Endothelial cell (in vitro differentiated cells): ENCODE results near the gene DGUOK. TPM values are rescaled to one million over a fixed set of nuclear protein-coding genes. Genes with fewer than 3 reads are reported as not detected.

Source experiments
- DNase-seq: peaks from one replicate; pipeline ENCODE4 v3.0.0; 2021; ENCODE audit warnings: low spot score
- H3K27ac Mint-ChIP-seq: one replicate; pipeline ENCODE4 v1.8.0; 2021; ENCODE audit warnings: mixed read lengths, inconsistent platforms; ENCODE audit not compliant: unreplicated experiment
- H3K27me3 Mint-ChIP-seq: one replicate; pipeline ENCODE4 v1.8.0; 2021; ENCODE audit warnings: mild to moderate bottlenecking, moderate library complexity, mixed read lengths, inconsistent platforms; ENCODE audit not compliant: unreplicated experiment
- H3K36me3 Mint-ChIP-seq: one replicate; pipeline ENCODE4 v1.8.0; 2021; ENCODE audit warnings: mild to moderate bottlenecking, low read depth, mixed read lengths, inconsistent platforms; ENCODE audit not compliant: unreplicated experiment
- H3K4me1 Mint-ChIP-seq: one replicate; pipeline ENCODE4 v1.8.0; 2021; ENCODE audit warnings: mild to moderate bottlenecking, mixed read lengths, inconsistent platforms; ENCODE audit not compliant: unreplicated experiment
- H3K4me3 Mint-ChIP-seq: one replicate; pipeline ENCODE4 v1.8.0; 2021; ENCODE audit warnings: mild to moderate bottlenecking, mixed read lengths, inconsistent platforms; ENCODE audit not compliant: unreplicated experiment
- H3K9me3 Mint-ChIP-seq: one replicate; pipeline ENCODE4 v1.8.0; 2021; ENCODE audit warnings: mixed read lengths, inconsistent platforms; ENCODE audit not compliant: unreplicated experiment
- CTCF ChIP-seq: fragments of 200-600 bp; sonication (generic); IDR thresholded peaks from one replicate; pipeline ENCODE4 v1.5.0; 2021; ENCODE audit warnings: antibody characterized with exemption; ENCODE audit not compliant: unreplicated experiment
- total RNA-seq: library from RNA; stranded (reverse); fragmentation: NEBNext Ultra II Directional; extraction: Animal tissue kit (Norgen Biotek cat#: 25700); gene quantifications from one replicate; pipeline ENCODE4 v1.2.1, GENCODE V29; 2021; ENCODE audit not compliant: unreplicated experiment

Gene DGUOK
- total RNA-seq, 1 donor from 2014 or later: 68.3 TPM

GRCh38 chr2:73990531-73990930 lies 63.9 kb downstream of the DGUOK start:
- peaks cover 33% of the 10 kb centered on the region for H3K4me1 Mint-ChIP-seq

GRCh38 chr2:73992036-73992435 lies 65.4 kb downstream of the DGUOK start:
- Mint-ChIP-seq H3K9me3 (no peaks in the 10 kb centered on the region), H3K4me1 (peaks cover 25% of the 10 kb centered on the region), H3K27me3 (peaks cover 6% of the 10 kb centered on the region), H3K36me3 (peaks cover 26% of the 10 kb centered on the region), H3K4me3 (no peak overlapping the region), H3K27ac (peak overlapping the region; percentile 22)
- DNase-seq: no peak
- no peak for TF ChIP-seq CTCF

More at GRCh38 chr2:73990531-73990930, 63.9 kb downstream of the DGUOK start:
- Mint-ChIP-seq H3K4me3 (peak overlapping the region; percentile 60), H3K27ac (no peak overlapping the region), H3K9me3 (no peaks in the 10 kb centered on the region), H3K27me3 (peaks cover 15% of the 10 kb centered on the region), H3K36me3 (peaks cover 35% of the 10 kb centered on the region)
- no peak for TF ChIP-seq CTCF
- DNase-seq: no peak

- Mint-ChIP-seq H3K27ac (no peak overlapping the region), H3K27me3 (peaks cover 6% of the 10 kb centered on the region), H3K9me3 (no peaks in the 10 kb centered on the region), H3K4me1 (peaks cover 17% of the 10 kb centered on the region), H3K4me3 (no peak overlapping the region), H3K36me3 (peaks cover 29% of the 10 kb centered on the region)
- DNase-seq: no peak
- no peak for TF ChIP-seq CTCF
Observed at GRCh38 chr2:73993376-73993775, 66.7 kb downstream of the DGUOK start.

- Mint-ChIP-seq H3K36me3 (peaks cover 32% of the 10 kb centered on the region), H3K9me3 (no peaks in the 10 kb centered on the region), H3K4me1 (peaks cover 18% of the 10 kb centered on the region), H3K27ac (no peak overlapping the region), H3K27me3 (peaks cover 7% of the 10 kb centered on the region), H3K4me3 (no peak overlapping the region)
- DNase-seq: no peak
- TF ChIP-seq CTCF: no peak
Observed at GRCh38 chr2:73993778-73994177, 67.1 kb downstream of the DGUOK start.

- H3K4me3 Mint-ChIP-seq: no peak overlapping the region
- peaks cover 16% of the 10 kb centered on the region for H3K4me1 Mint-ChIP-seq
- no peaks in the 10 kb centered on the region for H3K9me3 Mint-ChIP-seq
- H3K27me3 Mint-ChIP-seq: peaks cover 7% of the 10 kb centered on the region
- peaks cover 34% of the 10 kb centered on the region for H3K36me3 Mint-ChIP-seq
- TF ChIP-seq CTCF: no peak
- H3K27ac Mint-ChIP-seq: no peak overlapping the region
- no peak for DNase-seq
Observed at GRCh38 chr2:73994178-73994831, 67.6 kb downstream of the DGUOK start.
